Prostate gland (tissue), 2 donors: ENCODE results near the gene FRA10AC1.

ENCODE experiments used
- POLR2A ChIP-seq: fragments of 450-650 bp; IDR thresholded peaks from one replicate; pipeline ENCODE4 v1.6.1; 2016; ENCODE audit warnings: antibody characterized with exemption, mild to moderate bottlenecking
- TF ChIP-seq, protein P1 (sequence below), 4 experiments: fragments of 200-600 bp in 2 of 4; fragments of 450-650 bp in 2 of 4; sonication (generic) in 2 of 4; IDR thresholded peaks; 1 replicate in 3 of 4; 2 replicates in 1 of 4; pipeline ENCODE4 v1.5.1; 2016 to 2019; ENCODE audit warnings: antibody characterized with exemption in 4 of 4, mild to moderate bottlenecking in 2 of 4, moderate library complexity in 2 of 4

GRCh38 chr10:93639791-93640190 is 62.6 kb downstream of the FRA10AC1 start:
- TF ChIP-seq, protein P1, sequence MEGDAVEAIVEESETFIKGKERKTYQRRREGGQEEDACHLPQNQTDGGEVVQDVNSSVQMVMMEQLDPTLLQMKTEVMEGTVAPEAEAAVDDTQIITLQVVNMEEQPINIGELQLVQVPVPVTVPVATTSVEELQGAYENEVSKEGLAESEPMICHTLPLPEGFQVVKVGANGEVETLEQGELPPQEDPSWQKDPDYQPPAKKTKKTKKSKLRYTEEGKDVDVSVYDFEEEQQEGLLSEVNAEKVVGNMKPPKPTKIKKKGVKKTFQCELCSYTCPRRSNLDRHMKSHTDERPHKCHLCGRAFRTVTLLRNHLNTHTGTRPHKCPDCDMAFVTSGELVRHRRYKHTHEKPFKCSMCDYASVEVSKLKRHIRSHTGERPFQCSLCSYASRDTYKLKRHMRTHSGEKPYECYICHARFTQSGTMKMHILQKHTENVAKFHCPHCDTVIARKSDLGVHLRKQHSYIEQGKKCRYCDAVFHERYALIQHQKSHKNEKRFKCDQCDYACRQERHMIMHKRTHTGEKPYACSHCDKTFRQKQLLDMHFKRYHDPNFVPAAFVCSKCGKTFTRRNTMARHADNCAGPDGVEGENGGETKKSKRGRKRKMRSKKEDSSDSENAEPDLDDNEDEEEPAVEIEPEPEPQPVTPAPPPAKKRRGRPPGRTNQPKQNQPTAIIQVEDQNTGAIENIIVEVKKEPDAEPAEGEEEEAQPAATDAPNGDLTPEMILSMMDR (IDR thresholded peaks at IDR 0.05): no peak
- no peak for TF ChIP-seq POLR2A
